LNCaP clone FGC (cell line): ENCODE results near the gene VPS54.
"Not testable (repeated sequence)": the region's sequence is repeated elsewhere in the genome, so short reads cannot be mapped to it uniquely, and the experiment has no call there.

Source experiments
- DNase-seq: peaks from one replicate; pipeline ENCODE4 v3.0.0-alpha.2; 2011; ENCODE audit warnings: low read depth
- H3K4me3 ChIP-seq: 2 replicates; pipeline ENCODE4 v1.5.1; 2011; ENCODE audit warnings: mild to moderate bottlenecking, low read depth, low read length, control low read depth
- TF ChIP-seq, protein P1 (sequence below): IDR thresholded peaks from 2 replicates; pipeline ENCODE4 v1.5.1; 2012; ENCODE audit warnings: mild to moderate bottlenecking; ENCODE audit not compliant: control insufficient read depth, insufficient read depth; ENCODE audit errors: extremely low read depth

Gene VPS54

DNA sequence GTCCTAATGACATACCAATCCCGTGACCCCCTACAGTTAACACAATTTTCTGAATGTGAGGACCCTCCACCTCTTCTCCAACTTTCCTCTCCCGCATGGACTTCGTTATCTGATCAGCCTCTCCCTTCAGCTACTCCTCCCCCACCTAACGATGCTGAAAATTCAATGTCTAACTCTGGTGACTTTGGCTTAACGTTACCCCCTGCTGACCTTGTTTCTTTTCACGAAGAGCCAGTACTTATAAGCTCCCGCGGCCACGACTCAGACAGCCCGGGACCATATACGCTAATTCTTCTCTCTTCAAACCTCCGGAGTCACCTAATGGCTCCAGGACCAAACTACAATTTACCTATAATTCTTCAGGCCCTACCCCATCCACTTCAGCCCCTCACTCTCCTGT is 29.2 kb downstream of the VPS54 start:
- DNase-seq, result no peak
- TF ChIP-seq, protein P1, sequence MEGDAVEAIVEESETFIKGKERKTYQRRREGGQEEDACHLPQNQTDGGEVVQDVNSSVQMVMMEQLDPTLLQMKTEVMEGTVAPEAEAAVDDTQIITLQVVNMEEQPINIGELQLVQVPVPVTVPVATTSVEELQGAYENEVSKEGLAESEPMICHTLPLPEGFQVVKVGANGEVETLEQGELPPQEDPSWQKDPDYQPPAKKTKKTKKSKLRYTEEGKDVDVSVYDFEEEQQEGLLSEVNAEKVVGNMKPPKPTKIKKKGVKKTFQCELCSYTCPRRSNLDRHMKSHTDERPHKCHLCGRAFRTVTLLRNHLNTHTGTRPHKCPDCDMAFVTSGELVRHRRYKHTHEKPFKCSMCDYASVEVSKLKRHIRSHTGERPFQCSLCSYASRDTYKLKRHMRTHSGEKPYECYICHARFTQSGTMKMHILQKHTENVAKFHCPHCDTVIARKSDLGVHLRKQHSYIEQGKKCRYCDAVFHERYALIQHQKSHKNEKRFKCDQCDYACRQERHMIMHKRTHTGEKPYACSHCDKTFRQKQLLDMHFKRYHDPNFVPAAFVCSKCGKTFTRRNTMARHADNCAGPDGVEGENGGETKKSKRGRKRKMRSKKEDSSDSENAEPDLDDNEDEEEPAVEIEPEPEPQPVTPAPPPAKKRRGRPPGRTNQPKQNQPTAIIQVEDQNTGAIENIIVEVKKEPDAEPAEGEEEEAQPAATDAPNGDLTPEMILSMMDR, result no peak
- H3K4me3 ChIP-seq, result no peak overlapping the region

GRCh38 chr2:63988842-63989436 is 30.3 kb downstream of the VPS54 start:
- not testable (repeated sequence) for H3K4me3 ChIP-seq, DNase-seq

- TF ChIP-seq, protein P1, result no peak
- H3K4me3 ChIP-seq, result no peak overlapping the region
- DNase-seq, result no peak
These were observed 34.4 kb downstream of the VPS54 start for GRCh38 chr2:63984606-63985359.

DNA sequence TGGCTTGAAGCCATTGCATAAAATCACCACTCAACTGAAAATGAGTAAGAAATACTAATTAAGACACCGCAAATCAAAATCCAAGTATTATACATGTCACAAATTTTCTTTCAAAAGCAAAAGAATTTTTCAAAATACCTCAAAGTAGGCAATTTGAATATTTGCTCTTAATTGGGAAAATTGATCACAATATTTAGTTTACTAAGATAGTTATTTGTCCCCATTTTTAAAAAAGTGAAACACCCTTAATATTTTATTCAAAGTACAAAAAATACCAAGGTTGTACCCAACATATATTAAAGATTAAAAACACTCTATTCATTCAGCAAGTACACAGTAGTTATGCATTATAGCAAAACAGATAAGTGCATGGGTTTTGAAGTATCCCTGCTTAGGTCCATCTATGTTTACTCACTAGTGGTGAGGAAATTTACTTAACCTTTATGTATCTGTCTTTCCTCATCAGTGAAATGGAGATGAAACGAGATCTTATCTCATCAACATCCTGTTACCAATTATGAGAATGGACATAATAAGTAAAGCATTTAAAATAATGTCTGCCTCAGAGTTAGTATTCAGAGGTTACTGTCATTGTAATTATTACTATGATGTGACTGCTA is 35.1 kb downstream of the VPS54 start:
- DNase-seq, result peak; percentile 70
- TF ChIP-seq, protein P1, result no peak
- H3K4me3 ChIP-seq, result no peak overlapping the region

- TF ChIP-seq, protein P1, result no peak
- H3K4me3 ChIP-seq, result no peak overlapping the region
- no peak for DNase-seq
These were observed 36.9 kb downstream of the VPS54 start for GRCh38 chr2:63982335-63982734.

DNA sequence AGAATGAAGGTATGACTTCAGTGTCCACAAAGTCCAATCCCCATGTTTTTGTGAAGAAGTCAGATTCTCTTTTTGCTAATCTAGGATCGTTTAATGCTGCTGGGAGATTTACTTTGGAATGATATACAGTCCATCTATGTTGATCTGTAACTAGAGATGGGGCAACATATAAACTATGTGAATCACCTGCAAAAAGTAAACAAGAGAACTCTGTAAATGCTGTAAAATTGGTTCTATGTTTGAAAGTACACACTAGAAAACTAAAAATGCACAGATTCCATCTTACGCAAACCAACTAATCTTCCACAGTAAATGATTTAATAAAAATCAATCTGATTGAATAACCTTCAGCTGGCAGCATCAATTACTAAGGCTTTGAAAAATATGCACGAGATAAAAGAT is 37.5 kb downstream of the VPS54 start:
- TF ChIP-seq, protein P1, result no peak
- DNase-seq, result peak; percentile 67
- H3K4me3 ChIP-seq, result no peak overlapping the region

DNA sequence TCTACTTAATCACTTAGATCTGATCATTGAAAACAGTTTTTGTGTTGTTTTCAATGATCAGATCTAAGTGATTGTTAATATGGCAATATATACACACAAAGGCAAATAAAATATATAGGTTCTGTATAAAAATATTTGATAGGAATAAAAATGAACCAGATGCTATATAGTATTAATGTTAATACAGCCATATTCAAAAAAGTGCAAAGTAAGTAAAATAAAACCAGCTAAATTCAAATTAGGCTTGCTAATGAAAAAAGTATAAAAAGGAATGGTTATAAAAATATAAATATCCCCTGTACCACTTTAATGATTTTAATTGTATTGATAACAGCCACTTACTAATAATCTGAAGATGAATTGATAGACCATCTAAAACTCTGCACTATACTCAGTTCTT is 38.4 kb downstream of the VPS54 start:
- no peak for DNase-seq
- H3K4me3 ChIP-seq, result no peak overlapping the region
- TF ChIP-seq, protein P1, result no peak
